ENCODE data around the gene BCL2.

GRCh38 chr18:63203497-63203896 lies 116.1 kb downstream of the BCL2 start:
- no peak for TF ChIP-seq CTCF (IDR thresholded peaks at IDR 0.05; ENCODE audit: borderline replicate concordance, extremely low read depth, low read length, poor library complexity, severe bottlenecking)
- no peak for TF ChIP-seq EZH2 (IDR thresholded peaks at IDR 0.05; ENCODE audit: borderline replicate concordance, low read depth, low read length, severe bottlenecking)
